Activated effector memory CD4-positive, alpha-beta T cell treated with Interleukin-2 at 50 U/mL for 16 hours (primary cell): ENCODE results near the gene ITK.
A peak's percentile ranks its signal among the peaks of the same experiment; 100 is the strongest.

Experiments used
- DNase-seq: peaks from one replicate; pipeline ENCODE4 v3.0.0-alpha.2; 2020

ITK gene

DNA sequence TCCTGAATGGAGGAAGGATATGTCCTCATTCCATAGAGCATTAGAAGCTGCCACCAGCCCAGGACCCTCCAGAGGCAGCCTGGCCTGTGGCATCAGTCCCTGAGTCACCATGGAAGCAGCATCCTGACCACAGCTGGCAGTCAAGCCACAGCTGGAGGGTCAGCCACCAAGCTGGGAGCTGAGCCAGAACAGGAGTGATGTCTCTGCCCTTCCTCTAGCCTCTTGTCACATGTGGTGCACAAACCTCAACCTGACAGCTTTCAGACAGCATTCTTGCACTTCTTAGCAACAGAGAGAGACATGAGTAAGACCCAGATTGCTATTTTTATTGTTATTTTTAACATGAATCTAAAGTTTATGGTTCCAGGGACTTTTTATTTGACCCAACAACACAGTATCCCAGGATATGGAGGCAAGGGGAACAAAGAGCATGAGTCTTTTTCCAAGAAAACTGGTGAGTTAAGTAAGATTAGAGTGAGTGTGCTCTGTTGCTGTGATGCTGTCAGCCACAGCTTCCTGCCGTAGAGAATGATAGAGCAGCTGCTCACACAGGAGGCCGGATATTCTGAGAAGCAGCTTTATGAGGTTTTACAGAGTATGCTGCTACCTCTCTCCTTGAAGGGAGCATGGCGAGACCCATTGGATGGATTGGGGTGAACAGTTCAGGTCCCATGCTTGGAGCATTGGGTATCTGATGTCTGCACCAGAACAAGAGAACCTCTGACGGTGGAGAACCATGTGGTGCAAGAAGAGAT is 72.2 kb downstream of the ITK start:
- DNase-seq: peak; percentile 61

GRCh38 chr5:157253547-157253946 is 72.9 kb downstream of the ITK start:
- no peak for DNase-seq

DNA sequence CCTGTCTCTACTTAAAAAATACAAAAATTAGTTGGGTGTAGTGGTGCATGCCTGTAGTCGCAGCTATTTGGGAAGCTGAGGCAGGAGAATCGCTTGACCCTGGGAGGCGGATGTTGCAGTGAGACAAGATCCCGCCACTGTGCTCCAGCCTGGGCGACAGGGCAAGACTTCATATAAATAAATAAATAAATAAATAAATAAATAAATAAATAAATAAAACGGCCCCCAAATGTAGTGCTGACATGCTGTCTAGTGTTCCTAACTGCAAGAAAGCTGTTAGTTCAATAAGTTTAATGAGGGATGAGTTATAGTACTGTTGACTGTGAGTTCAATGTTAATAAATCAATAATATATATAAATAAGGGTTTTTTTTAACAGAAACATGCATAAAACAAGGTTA is 77.8 kb downstream of the ITK start:
- DNase-seq: no peak

DNA sequence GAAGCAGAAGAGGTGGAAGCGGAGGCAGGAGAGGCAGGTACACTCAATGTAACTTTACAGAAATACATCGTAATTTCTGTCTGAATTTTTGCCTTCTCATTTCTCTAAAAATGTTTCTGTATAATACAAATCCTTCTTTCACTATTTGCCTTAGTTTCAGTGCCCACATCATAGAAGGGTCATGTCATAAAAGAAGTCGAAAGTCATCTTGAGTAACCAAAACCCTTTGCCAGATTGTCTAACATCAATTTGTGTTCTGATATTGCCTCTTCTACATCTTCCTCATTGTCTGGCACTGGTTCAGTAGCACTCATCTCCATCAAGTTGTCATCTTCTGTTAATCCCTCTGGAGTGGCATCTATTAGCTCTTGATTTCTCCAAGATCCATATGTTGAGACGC is 79.1 kb downstream of the ITK start:
- no peak for DNase-seq

- no peak for DNase-seq
Observed at GRCh38 chr5:157263496-157264090, 83.0 kb downstream of the ITK start.

GRCh38 chr5:157265714-157266285 is 85.2 kb downstream of the ITK start, which contains the start of gene CYFIP2:
CYFIP2 (plus strand) TSS chr5:157266123; CDS start chr5:157285362, 19,239 bp downstream.
- peak; percentile 86 for DNase-seq

- no peak for DNase-seq
Observed at GRCh38 chr5:157266286-157267007, 85.8 kb downstream of the ITK start.

- no peak for DNase-seq
Observed at GRCh38 chr5:157267025-157267424, 86.4 kb downstream of the ITK start.

DNA sequence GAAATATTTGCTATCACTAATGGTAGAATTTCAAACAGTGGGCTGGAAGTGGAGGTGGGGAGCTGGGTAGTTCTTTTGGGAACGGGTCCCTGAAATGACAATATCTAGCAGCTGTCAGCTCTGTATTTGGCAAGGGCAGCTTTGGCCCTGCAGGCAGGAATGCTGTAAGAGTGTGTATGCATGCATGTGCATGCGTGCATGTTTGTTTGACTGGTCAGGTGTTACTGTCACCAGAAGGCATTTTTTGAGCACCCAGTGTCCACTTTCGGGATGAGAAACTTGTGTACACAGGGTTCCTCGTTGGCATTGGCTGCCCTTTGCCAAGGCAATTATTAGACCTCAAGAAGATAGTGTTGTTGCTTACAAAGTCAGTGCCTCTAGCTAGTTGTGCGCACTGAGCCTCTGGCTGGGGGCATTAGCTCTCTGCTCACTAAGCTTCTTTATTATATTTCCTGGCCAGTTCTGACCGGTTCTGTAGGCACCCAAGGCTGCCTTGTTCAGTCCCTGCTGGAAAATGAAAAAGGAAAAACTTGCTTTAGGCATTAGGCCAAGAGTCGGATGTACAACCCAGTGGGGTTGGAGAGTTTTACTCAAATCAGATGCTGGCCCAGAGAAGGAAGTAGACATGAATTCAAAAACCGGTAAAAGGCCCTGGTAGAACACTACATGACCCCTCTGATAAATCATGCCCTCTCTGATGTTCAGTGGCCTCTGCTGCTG is 87.3 kb downstream of the ITK start:
- DNase-seq: no peak

DNA sequence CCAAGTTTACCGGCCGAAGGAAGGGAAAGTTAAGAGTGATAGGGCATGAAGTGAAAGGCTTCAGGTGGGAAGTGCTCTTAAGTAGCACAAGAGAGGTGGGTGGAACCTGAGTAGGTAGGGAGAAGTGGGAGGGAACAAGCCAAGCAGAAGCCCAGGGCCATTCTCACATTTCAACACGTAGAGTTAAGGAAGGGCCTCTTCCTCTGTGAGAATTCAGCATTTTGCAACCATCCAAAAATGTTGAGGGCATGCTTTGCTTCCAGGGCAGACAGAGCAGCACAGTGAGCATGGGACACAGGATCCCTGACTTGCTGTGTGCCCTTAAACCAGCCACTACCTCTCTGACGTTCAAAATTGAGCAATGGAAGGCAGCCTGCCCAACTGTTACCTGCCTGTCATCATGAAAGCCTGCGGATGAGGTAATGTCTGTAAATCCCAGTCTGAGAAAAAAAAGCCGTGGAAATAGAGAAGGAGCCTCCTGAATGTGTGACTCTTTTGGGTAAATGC is 88.6 kb downstream of the ITK start:
- DNase-seq: no peak

- DNase-seq: no peak
Observed at GRCh38 chr5:157269761-157270272, 89.2 kb downstream of the ITK start.

DNA sequence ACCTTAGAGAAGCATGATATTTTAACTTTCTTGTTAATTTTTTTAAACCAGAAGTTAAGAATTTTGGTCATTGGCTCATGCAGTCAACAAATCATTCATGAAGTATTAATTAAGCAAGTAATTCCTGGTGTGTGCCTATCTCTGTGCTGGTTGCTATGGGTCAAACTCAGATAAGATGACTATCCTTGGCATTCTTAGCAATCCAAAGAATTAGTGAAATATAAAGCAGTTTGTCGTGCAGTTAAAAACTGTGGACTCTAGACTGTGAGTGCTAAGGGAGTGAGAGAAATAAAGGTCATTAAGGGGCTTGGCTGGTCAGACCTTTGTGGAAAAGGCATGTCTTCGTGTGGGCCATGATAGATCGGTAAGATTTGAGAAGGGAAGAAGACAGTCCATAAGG is 90.1 kb downstream of the ITK start:
- DNase-seq: no peak

GRCh38 chr5:157271740-157272271 is 91.2 kb downstream of the ITK start:
- DNase-seq: peak; percentile 78

- no peak for DNase-seq
Observed at GRCh38 chr5:157273131-157273556, 92.5 kb downstream of the ITK start.

DNA sequence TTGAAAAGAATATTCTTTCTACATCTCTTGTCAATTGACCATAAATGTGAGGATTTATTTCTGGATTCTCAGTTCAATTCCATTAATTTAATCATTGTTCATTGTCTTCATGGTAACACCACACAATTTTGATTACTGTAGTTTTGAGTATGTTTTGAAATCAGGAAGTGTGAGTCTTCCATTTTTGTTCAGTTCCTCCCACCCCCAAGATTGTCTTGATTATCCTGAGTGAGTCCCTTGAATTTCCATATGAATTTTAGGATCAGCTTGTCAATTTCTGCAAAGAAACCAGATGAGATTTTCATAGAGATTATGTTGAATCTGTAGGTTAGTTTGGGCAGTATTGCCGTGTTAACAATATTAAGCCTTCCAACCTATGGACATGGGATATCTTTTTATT is 94.8 kb downstream of the ITK start:
- DNase-seq: no peak

- DNase-seq: no peak
Observed at GRCh38 chr5:157278319-157279037, 97.8 kb downstream of the ITK start.

DNA sequence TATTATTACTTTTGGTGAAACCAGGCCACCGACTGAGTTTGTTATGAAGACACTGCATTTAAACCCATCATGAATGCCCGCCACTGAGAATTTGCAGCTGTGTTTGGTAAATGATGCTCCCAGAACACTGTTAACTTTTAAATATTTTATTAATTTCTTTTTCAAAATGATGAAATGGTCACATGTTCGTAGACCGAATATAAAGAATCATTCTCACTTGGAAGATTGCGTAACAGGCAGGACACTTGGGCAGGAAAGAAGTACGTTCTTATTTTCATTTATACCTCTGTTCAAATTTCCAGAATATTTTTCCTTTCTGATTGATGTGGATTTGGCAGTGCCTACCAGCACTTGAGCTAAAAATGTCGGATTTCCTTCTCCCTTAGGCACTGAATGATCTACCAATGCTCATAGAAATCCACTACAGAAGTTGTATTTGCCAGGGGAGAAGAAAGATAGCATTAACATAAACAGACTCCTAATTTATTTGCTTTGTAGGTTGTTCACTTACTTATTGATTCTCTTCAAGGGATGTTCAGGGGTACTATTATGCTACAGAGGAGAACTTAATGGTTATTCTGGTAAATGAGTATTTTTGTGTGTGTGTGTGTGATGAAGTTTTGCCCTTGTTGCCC is 99.1 kb downstream of the ITK start:
- DNase-seq: no peak

- no peak for DNase-seq
Observed at GRCh38 chr5:157280927-157281326, 100.3 kb downstream of the ITK start.

DNA sequence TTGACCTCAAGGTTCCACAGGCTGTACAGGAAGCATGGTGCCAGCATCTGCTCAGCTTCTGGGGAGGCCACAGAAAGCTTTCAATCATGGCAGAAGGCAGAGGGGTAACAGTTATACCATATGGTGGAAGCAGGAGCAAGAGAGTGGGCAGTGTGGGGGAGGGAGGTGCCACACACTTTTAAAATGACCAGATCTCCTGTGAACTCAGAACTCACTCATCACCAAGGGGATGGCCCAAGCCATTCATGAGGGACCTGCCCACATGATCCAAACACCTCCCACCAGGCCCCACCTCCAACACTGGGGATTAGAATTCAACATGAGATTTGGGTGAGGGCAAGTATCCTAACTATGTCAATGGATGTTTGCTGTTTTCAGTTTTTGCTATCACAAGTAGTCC is 101.5 kb downstream of the ITK start:
- DNase-seq: no peak

DNA sequence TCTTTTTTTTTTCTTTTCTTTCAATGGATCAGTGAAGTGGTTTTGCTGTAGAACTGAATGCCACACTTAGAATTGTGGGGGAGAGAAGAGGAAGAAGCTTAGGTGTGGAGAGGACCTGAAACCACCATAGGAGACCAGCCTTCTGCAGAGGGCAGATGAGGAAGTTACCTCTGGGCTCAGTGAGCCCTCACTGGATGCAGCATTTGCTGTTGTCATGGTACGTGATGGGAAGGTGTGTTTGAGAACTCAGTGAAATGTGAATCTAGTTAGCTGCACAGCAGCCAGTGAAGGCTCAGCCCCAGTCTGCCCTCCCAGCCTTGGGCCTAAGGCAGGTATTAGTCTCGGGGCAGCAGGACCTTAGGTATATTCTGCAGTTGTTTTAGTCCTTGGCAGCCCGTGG is 102.8 kb downstream of the ITK start:
- no peak for DNase-seq
